SW 1271 (cell line): ENCODE measurements around the gene RSPH9.
"Not testable (repeated sequence)": the region's sequence is repeated elsewhere in the genome, so short reads cannot be mapped to it uniquely, and the experiment has no call there.

Experiments used
- DNase-seq, 2 experiments: peaks; one replicate each; lab custom pipeline; 2025; lab: John Stamatoyannopoulos, UW

RSPH9 gene

DNA sequence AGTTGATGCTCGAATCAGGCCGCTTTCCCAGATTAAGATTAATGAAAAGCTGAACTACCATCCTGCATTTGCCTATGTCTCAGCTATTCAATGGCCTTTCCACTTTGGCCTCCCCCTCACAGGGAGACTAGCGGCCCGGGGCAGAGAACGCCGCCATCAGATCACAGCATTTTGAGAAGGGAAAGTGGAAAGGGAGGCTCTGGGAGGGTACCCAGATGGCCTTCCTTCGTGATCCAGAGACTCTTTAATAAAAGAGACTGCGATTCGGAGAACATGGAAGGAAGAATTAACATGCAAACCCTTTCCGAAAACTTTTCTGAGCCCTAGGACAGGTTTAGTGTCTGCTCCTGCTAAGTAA is 42.2 kb downstream of the RSPH9 start:
- DNase-seq, result no peak

DNA sequence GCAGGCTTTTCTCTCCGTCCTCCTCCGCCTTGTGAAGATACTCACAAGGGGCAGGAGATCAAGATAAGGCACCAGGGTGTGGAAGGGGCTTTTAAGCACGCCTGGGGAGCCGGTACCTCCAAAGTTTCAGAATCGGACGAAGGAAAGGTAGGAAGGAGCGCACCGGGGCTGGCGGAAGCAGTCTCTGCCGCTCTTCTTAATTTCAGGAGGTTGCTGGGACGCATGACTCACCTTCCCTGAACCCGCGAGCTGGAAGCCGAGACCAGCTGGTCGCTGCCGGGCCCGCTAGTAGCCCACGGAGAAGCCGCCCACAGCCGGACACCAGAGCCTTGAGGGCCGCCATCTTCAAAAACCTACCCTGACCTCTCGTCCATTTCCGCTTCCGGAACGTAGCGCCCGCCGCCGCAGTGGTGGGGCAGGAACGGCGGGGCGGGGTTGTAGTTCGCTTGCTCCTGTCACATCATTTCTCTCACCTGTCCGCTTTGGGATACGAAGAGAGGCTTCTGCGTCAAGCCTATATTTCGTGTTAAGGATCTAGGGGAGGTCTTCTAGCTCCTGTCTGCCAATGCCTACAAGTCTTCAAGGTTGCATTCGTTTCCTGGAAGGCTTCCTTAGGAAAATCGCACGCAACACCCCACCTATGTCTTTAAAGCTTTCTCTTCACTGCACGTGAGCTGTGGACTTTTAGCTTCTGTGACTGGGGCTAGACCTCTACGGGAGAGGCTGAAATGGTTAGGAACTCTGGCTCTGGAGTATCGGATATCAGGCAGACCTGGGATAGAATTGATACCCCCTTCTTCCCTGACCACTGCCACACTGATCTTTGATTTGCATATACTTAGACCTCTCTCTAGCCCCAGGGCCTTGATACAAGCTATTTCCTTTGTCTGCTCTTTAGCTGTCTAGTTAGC is 42.9 kb downstream of the RSPH9 start, which contains the start of gene MRPS18A:
Gene MRPS18A (minus strand): TSS at position 355 of the 911 bp plus-strand sequence. CDS start 12 bp downstream, at position 343.
- peak; percentile 54 to 79 for DNase-seq

DNA sequence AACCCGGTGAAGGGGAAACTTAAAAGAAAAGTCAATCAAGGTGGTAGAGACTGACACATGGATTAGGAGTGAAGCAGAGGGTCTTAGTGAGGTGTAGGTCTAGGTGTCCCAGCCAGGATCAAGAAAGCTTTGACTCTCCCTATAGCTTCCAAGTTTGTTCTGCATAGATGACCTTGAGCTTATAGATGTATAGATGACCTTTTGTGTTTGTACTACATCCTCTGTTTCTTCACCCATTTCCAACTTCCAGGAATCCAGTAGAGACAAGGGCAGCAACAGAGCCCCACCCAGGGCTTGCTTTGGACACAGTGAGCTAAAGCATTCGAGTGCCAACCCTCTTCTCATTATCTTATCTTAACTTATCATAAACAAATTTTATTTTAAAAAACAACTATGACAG is 44.6 kb downstream of the RSPH9 start:
- no peak for DNase-seq

DNA sequence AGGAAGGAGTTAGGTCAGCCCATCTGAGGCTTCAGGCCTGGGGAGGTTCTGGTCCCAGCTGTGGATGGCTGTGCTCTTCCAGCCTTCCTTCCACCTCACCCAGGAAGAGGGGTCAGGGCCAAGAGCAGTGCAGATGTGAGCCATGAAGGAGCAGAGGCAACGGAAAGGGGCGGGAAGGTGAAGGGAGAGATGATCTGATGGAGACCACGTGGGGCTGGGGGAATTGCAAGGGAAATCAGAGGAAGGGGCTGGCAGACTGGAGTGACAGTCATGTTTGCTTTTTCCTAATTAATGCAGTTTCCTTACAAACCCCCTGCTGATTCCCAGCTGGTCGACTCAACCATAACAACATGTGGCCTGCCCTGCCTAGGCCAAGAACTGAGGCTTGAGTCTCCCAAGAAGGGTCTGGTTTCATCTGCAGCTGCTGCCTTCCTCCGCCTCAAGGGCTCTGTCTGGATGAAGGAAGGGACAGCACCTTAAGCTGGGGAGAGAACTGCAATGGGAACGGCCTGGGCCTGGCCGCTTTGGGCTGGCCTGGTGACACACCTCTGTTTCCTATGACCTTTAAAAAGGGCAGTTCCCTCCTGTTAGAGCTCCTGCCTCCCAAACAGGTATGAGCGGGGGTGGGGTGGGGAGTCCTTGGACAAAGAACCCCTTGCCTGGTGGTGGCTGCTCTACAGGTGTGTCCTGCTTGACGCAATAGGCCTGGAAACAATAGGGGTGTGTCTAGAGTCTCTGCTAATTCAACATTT is 50.6 kb downstream of the RSPH9 start:
- no peak for DNase-seq

DNA sequence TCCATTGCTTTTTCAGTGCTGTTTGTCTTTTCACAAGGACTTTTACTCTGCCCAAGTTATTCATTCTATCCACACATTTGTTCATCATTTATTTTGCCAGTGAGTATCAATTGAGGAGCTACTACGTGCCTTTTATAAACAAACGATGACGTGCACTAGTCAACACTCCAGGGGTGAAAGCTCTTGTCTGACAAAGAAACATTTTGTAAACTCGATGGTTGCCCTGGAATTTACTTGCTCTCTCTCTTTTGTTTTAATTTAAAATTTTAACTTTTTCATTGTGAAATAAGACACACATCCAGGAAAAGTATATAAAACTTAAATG is 51.1 kb downstream of the RSPH9 start:
- no peak for DNase-seq

DNA sequence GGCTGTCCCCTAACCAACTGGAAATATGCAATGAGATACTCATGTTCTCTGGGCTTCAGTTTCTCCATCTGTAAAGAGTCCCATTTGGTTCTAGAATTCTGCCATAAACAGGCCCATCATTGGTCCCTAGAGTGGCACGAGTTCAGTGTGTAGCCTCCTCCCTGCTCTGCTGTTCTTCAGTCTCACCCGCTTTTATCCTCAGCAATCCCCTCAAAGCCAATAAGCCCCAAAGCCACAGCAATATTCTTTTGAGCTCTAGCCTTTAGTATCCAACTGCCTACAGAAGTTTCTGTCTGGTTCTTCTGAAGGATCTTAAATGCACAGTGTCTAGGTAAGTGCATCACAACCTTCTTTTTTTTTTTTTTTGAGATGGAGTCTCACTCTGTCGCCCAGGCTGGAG is 52.6 kb downstream of the RSPH9 start:
- no peak for DNase-seq

DNA sequence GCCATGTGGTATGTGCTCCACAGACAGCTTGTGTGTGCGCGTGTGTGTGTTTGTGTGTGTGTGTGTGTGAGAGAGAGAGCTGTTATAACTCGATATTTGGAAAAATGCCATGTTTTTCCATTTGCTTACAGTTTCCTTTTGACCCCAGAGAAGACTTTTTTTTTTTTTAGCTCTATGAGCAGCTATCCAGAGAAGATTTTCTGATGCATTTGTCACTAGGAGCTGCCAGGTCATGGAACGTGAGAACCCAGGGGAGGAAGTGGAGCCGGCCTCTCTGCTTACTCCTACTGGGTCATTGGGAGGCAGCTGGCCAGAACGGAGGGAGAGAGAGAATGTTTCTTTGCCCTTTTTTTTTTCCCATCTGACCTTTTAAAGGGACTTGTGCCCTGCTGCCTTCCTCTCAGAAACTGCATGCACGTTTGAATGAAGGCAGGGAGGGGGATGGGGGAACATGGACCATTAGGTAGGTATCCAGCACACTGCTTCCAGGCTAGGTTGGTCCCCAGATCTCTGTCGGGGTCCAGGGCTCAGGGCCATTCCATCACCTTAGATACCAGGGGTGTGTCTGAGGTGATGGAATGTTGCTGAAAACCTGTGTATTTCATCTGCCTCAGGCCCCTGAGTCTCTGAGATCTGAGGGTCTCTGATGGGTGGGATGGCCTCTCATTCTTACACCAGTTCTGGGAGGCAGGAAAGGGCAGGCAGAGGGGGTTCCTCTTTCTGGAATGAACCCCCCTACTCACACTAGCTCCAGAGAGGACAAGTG is 53.9 kb downstream of the RSPH9 start:
- no peak for DNase-seq

DNA sequence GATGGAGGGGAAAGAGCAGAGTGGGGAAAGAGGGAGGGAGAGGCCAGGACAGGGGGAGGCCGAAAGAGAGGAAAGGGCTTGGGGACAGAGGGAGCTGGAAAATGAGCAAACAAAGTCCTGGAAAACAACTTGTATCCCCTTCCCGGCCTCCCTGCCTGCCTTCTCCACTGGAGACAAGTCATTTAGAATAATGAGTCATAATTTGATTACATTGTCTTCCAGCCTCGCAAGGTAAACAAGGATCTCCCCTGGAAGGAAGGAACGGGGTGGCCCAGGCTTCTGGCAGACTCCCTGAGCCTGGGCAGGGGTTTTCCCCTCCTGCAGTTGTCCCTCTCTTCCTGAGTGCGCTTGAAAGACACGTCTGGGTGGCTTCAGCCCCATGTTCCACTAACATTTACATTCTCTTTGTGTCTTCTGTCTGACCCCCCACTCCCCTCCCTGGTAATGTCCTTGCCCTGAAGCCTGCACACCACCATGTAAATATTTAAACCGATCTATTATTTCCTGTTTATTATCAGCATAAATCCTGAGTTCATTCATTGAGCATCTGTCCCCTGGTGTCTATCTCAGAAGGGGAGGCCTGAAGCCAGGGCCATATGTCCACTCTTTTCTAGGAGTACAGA is 54.8 kb downstream of the RSPH9 start:
- DNase-seq, result no peak

DNA sequence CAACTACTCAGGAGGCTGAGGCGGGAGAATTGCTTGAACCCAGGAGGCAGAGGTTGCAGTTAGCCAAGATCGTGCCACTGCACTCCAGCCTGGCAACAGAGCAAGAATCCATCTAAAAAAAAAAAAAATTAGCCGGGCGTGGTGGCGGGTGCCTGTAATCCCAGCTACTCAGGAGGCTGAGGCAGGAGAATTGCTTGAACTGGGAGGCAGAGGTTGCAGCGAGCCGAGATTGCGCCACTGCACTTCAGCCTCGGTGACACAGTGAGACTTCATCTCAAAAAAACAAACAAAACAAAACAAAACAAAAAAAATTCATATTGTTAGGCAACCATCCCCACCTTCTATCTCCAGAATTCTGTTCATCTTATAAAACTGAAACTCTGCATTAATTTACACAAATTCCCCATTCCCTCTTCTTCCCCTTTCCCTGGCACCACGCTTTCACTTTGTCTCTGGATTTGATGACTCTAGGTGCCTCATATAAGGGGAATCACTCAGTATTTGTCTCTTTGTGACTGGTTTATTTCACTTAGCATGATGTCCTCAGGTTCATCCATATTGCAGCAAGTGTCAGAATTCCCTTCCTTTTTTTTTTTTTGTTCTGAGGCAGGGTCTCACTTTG is 56.2 kb downstream of the RSPH9 start:
- not testable (repeated sequence) for DNase-seq

DNA sequence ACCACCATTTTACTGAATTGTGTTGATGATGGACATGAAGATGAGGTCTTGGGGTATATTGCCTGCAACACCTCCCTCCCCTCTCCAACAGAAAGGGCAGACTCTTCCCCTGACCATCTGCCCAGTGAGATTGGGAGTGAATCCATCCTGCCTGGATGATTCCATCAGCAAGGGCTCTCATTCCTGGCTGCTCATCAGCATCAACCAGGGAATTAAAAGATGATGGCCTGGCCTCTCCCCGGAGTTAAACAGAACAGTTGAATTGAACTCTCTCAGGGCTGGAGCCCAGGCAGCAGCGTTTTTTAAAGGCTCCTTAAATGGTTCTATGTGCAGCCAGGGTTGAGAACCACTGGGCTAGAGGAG is 57.3 kb downstream of the RSPH9 start:
- no peak for DNase-seq

DNA sequence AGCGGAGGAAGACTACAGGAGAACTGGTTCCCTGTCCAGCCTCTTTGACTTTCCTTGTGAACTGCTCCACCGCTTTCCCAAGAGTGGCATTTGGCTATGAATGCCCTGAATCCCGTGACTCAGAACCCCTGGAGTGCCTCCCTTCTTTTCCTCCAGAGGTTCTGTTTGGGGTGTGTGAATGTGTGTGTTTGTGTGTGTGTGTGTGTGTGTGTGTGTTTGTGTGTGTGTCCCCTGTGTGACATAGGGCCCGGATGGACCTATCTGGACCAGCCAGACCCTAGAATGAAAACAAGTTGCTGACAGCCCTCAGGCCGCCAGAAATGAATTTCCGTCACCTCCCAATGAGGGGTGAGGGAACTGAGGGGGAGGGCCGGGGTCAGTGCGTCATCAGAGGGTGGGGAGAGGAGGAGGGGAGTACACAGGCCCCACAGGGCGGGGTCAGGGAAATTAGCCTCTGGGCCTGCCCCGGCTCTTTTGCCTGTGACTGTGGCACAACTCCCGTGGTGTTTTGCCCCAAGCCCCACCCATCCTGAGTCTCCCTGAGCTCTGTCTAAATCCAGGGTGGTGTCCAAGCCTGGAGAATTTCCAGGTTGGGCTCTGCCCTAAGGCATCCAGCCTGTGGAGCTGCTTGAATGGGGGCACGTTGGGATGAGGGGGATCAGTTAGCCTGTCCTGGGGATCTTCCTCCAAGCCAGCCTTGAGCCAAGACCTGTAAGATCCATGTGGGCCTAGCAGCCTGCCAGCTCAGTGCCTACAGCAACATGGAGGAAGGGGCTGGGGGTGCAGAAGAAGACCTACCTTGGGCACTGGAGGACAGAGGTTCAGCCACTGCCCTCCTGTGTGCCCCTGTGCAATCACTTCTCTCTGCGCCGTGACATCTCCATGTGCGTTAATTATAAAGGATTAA is 58.0 kb downstream of the RSPH9 start:
- DNase-seq, result no peak

DNA sequence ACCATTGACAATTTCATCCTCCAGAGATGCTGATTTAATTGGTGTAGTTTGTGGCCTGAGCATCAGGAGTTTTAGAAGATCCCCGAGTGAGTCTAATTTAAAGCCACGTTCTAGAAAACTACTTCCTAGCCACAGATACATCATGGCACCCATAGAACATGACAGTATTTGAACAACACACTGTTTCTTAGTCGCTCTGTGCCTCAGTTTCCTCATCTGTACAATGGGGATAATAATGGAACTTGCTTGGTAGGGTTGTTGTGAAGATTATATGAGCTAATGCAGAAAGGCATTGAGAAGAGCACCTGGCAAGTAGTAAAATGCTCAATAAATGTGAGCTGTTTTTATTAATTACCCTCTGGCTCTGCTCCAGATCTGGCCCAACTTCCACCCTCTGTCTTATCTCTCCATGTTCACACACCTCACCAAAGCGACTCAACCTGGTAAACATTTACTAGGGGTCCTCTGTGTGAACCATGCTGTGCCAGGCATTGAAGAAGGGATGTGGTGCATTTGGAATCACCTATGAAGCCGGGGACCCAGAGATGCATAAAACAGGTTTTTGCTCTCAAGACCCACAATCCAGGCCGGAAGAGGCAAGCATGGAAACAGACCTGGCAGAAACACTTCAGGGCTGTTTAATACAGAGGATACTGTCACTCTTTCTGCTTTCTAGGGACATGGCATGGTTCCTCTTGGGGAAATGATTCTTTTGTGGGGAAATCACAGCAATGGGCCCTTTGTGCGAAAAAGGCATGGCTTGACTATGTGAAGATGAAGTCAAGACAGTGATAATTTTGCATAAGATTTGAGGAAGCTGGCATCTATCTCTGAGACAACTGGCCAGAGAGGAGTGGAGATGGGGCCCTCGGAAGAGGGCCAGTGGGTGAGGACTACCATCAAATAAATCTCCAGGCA is 58.9 kb downstream of the RSPH9 start:
- DNase-seq, result no peak

DNA sequence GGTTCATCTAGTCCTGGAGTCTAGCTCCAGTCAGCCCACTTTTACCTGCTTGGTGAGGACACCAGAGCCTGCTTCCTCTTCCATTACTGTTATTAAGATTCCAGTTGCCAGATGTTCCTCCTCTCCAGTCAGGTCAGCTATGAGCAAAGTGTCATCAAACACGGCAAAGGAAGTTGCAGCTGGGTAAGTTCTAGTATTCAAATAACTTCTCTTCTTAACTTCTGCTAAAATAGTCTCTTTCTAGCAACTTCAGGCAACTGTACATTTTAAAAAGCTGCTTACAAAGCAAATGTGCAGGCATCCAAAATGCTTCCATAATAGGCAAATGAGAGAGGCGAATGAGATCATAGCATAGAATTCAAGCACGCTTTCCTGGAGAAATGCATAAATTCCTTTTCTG is 61.2 kb downstream of the RSPH9 start:
- no peak for DNase-seq

DNA sequence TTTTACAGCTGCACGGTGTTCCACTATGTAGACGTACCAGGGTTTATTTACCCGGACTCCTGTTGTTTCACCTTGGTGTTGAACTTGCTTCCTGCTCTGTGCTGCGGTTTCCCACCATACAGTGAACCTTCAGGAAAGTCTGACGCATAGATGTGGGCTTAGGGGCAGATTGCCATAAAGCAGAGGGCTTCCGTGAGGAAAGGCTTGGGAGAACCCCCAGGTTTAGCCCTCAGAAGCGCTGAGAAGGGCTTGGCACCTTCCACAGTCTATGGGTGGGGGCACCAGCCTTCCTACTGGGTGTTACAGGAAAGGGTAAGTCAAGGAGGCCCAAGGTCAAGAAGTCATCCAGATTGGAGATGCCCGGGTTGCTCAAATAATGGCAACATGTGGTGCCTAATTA is 62.0 kb downstream of the RSPH9 start:
- no peak for DNase-seq

DNA sequence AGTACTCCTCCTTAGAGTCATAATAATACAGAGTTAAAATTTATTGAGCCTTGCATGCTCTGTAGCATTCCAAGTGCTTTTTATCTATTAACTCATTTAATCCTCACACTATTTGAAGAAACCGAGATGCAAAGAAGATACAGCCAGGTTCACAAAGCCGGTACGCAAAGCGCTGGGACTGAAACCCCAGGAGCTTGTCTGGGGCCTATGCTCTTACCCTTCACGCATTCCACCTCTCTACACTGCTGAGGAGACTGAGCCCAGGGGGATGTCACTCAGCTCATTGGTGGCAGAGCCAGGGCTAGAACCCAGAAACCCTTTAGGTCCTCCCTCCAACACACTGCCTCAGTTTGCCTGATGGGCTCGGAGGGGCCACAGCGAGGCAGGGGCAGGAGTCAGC is 62.4 kb downstream of the RSPH9 start:
- DNase-seq, result no peak

DNA sequence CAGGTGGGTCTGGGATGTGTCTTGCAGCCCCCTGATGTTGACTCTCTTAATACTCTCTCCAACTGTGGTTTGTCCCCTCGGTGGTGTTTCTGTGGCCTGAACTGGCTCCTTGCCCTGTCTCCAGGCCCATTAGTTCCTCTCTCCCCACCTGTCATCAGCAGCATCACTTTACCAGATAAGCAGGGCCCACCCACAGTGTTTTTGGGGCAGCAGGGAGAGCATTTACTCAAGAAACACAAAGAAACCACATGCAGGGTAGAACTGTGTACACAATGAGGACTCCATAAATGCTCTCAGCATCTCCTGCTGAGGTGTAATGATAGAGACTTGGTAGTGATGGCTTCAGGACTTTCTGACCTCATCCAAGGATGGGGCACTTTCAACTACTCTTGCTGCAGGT is 62.9 kb downstream of the RSPH9 start:
- DNase-seq, result no peak

DNA sequence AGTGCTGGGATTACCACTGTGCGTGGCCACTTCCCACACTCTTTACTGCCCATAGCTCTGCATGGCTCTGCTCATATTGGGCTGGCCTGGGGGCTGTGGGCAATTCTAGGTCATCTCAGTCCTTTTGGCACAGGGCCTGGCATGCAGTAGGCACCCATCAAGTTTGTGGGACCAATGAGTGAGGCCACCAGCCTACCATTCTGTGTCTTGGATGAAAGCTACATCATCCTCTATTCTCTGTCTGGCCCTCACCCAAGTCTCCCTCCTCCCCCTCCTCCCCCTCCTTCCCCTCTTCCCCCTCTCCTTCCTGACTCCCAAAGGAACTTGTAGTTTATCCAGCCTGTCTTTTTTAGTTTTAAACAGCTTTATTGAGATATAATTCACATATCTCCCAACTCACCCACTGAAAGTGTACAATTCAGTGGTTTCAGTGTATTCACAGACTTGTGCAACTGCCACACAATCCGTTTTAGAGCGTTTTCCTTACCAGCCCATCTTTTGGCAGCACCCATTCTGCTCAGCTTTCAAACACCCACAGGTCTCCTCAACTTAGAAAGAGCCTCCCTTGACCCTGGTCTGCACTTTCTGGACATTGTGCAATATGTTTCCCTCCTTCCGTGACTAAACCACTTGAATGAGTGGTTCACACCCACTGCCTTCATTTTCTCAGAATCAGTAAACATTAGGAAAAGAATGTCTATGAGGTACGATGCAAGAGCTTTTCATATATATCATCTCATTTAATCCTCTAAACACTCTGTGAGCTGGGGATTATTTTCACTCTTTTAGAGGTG is 64.2 kb downstream of the RSPH9 start:
- no peak for DNase-seq

DNA sequence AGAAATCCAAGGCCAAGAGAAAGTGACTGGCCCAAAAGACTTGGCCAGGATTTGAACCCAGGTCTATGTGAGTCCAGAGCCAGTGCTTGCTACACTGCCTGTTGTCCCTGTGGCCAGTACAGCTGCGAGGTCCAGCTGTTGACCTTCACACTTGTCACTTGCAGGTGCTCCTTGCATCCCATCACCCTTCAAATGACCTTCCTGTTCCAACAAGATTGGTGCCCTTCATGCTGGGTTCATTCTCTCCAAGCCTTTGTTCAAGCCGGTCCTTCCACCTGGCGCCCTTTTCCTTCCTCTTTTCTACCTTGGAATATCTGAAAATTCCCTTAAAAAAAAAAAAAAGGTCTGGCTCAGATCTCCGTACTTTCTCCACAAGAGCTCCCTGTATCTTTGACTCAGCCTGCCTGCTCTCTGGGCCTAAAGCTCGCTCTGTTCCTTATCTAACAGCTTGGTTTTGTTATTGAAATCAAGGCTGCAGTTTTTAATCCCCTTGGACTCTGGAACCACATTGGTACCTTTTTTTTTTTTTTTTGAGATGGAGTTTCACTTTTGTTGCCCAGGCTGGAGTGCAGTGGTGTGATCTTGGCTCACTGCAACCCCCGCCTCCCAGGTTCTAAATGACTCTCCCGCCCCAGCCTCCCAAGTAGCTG is 64.9 kb downstream of the RSPH9 start:
- no peak for DNase-seq
